Measurements from ENCODE around the gene DISC1. TPM values are rescaled to one million over a fixed set of nuclear protein-coding genes. Genes with fewer than 3 reads are reported as not detected.

The DISC1 gene
- total RNA-seq, 1 experiment from 2014 or later = 2.1 TPM

DNA sequence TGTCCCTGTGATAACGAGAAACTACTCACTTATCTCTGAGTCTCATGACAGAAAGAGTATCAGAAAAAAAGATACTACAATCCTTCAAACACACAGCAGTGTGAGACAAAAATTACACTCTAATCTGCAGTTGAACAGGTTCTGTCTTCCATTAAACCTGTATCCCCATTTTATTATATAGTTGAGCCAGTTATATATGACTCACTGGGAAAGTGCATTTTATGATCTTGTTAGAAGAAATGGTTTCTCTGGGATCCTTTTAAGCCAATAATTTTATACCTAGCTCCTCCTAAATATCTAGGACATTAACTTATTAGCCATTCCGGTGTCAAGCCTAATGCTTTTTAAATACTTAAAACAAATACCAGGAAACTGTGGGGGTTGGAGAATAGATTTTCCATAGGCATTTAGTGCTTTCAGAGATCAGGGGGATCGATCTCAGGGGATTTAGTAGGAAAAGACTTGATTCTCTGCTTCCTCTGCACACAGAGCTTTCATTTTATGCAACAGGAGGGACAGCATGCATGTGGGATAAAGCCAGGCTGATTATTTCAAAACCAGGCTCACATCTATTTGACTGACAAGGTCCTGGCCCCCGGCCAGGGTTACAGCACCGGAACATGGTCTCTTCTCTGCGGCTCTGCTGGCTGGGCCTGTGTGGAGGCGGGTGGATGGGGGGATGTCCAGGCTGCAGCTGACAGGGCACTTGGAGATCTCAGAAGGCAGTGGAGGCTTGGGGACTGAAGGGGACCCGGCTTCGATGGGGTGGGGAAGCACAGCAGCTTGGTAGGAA is 310.6 kb downstream of the DISC1 start:
- peak; percentile 73 for DNase-seq (ENCODE audit: unreplicated experiment)
- POLR2A ChIA-PET = interaction anchor here (1.0 to 1.3 kb wide), 5 partner anchors 9 to 644 kb away, joined by 3 to 4 read pairs (median 3); no protein-coding TSS in a partner anchor
- CTCF ChIA-PET = interaction anchor here (0.9 to 1.4 kb wide), 4 partner anchors 29 to 71 kb away, joined by 3 to 4 read pairs (median 4); no protein-coding TSS in a partner anchor
- no peak overlapping the region for H3K4me3 Mint-ChIP-seq (ENCODE audit: unreplicated experiment)
- H3K27me3 Mint-ChIP-seq (ENCODE audit: insufficient read depth, unreplicated experiment) = no peaks in the 10 kb centered on the region
- intact Hi-C loops (cut with micrococcal nuclease) = no loop called here
- BruUV-seq (replicated peaks) = no TSS peak
- H3K9me3 Mint-ChIP-seq (ENCODE audit: unreplicated experiment) = no peaks in the 10 kb centered on the region
- TF ChIP-seq, protein P1, sequence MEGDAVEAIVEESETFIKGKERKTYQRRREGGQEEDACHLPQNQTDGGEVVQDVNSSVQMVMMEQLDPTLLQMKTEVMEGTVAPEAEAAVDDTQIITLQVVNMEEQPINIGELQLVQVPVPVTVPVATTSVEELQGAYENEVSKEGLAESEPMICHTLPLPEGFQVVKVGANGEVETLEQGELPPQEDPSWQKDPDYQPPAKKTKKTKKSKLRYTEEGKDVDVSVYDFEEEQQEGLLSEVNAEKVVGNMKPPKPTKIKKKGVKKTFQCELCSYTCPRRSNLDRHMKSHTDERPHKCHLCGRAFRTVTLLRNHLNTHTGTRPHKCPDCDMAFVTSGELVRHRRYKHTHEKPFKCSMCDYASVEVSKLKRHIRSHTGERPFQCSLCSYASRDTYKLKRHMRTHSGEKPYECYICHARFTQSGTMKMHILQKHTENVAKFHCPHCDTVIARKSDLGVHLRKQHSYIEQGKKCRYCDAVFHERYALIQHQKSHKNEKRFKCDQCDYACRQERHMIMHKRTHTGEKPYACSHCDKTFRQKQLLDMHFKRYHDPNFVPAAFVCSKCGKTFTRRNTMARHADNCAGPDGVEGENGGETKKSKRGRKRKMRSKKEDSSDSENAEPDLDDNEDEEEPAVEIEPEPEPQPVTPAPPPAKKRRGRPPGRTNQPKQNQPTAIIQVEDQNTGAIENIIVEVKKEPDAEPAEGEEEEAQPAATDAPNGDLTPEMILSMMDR (IDR thresholded peaks at IDR 0.05; ENCODE audit: unreplicated experiment) = no peak
- peaks cover 21% of the 10 kb centered on the region for H3K4me1 Mint-ChIP-seq (ENCODE audit: insufficient read depth, unreplicated experiment)
- H3K36me3 Mint-ChIP-seq (ENCODE audit: insufficient read depth, unreplicated experiment) = no peaks in the 10 kb centered on the region
- H3K27ac Mint-ChIP-seq (ENCODE audit: low read depth, unreplicated experiment) = no peak overlapping the region

DNA sequence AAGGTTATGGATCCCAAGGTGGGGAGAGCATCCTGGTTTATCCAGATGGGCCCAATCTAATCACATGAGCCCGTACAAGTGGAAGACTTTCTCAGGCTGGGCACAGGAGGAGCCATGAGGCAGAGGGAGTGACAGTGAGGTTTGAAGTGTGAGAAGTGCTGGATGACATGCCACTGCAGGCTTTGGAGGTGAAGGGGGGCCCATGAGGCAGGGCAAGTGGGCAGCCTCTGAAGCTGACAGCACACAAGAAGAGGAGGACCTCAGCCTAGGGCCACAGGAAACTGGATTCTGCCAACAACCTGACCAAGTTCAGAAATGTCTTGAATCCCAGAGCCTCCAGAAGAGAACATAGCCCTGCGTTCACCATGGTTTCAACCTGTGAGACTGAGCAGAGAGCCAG is 311.6 kb downstream of the DISC1 start:
- BruUV-seq (replicated peaks) = no TSS peak
- H3K4me1 Mint-ChIP-seq (ENCODE audit: insufficient read depth, unreplicated experiment) = peaks cover 21% of the 10 kb centered on the region
- no peak for DNase-seq (ENCODE audit: unreplicated experiment)
- no peaks in the 10 kb centered on the region for H3K27me3 Mint-ChIP-seq (ENCODE audit: insufficient read depth, unreplicated experiment)
- no peaks in the 10 kb centered on the region for H3K9me3 Mint-ChIP-seq (ENCODE audit: unreplicated experiment)
- intact Hi-C loops (cut with micrococcal nuclease) = no loop called here
- ChIA-PET POLR2A (interaction anchor here (2.5 kb wide), 1 partner anchor 8 kb away, joined by 6 read pairs; no protein-coding TSS in a partner anchor), CTCF (interaction anchor here (0.6 to 5.5 kb wide), 3 partner anchors 7 to 71 kb away, joined by 3 to 28 read pairs (median 3); no protein-coding TSS in a partner anchor)
- TF ChIP-seq, protein P1 (IDR thresholded peaks at IDR 0.05; ENCODE audit: unreplicated experiment) = no peak
- H3K36me3 Mint-ChIP-seq (ENCODE audit: insufficient read depth, unreplicated experiment) = no peaks in the 10 kb centered on the region
- no peak overlapping the region for H3K4me3 Mint-ChIP-seq (ENCODE audit: unreplicated experiment)
- no peak overlapping the region for H3K27ac Mint-ChIP-seq (ENCODE audit: low read depth, unreplicated experiment)

DNA sequence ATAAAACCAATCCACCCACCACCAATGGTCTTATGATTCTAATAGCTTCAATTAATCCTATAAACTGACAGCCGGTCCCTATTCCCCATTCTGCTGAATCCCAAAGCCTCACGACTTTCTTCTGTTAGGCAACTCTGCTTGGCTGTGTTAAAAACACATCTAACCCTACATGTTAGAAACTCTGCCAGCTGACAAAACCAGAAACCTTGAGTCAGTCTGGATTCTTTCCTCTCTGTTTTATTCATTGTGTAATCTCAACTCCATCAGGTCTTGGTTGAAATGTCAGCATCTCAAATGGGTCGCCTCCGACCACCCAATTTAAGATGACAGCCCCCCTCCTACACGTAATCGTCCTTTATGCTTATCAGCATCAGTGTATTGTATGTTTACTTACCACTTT is 312.1 kb downstream of the DISC1 start:
- H3K27me3 Mint-ChIP-seq (ENCODE audit: insufficient read depth, unreplicated experiment) = no peaks in the 10 kb centered on the region
- CTCF ChIA-PET = interaction anchor here (0.6 to 5.5 kb wide), 4 partner anchors 7 to 72 kb away, joined by 3 to 28 read pairs (median 4); no protein-coding TSS in a partner anchor
- H3K4me1 Mint-ChIP-seq (ENCODE audit: insufficient read depth, unreplicated experiment) = peaks cover 21% of the 10 kb centered on the region
- no peak overlapping the region for H3K27ac Mint-ChIP-seq (ENCODE audit: low read depth, unreplicated experiment)
- no TSS peak for BruUV-seq (replicated peaks)
- no peaks in the 10 kb centered on the region for H3K36me3 Mint-ChIP-seq (ENCODE audit: insufficient read depth, unreplicated experiment)
- H3K9me3 Mint-ChIP-seq (ENCODE audit: unreplicated experiment) = no peaks in the 10 kb centered on the region
- peak; percentile 43 for DNase-seq (ENCODE audit: unreplicated experiment)
- intact Hi-C loops (cut with micrococcal nuclease) = no loop called here
- TF ChIP-seq, protein P1 (IDR thresholded peaks at IDR 0.05; ENCODE audit: unreplicated experiment) = no peak
- POLR2A ChIA-PET = interaction anchor here (0.6 to 2.5 kb wide), 2 partner anchors 9 to 328 kb away, joined by 3 to 6 read pairs; no protein-coding TSS in a partner anchor
- H3K4me3 Mint-ChIP-seq (ENCODE audit: unreplicated experiment) = no peak overlapping the region

DNA sequence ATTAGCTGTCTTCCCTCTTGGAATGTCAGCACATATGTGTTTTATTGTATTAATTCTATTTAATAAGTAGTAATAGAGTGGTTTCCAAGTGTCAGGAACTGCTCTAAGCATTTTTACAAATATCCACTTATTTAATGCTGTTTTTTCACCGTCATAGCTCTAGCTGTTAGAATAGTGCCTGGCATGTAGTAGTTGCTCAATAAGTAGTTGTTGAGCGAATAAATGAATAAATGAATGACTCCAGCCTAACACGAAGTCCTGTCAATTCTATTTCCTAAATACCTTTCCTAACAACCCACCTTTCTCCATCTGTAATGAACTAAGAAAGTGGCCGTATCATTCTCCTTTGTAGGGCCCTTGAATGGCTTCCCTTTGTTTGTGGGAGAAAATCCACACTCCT is 312.5 kb downstream of the DISC1 start:
- ChIA-PET CTCF (interaction anchor here (0.6 to 5.5 kb wide), 2 partner anchors 8 to 73 kb away, joined by 4 to 28 read pairs; no protein-coding TSS in a partner anchor), POLR2A (interaction anchor here (0.6 to 2.5 kb wide), 2 partner anchors 9 to 328 kb away, joined by 3 to 6 read pairs; no protein-coding TSS in a partner anchor)
- Mint-ChIP-seq H3K4me1 (ENCODE audit: insufficient read depth, unreplicated experiment) (peaks cover 21% of the 10 kb centered on the region), H3K4me3 (ENCODE audit: unreplicated experiment) (no peak overlapping the region), H3K27ac (ENCODE audit: low read depth, unreplicated experiment) (no peak overlapping the region), H3K9me3 (ENCODE audit: unreplicated experiment) (no peaks in the 10 kb centered on the region), H3K27me3 (ENCODE audit: insufficient read depth, unreplicated experiment) (no peaks in the 10 kb centered on the region), H3K36me3 (ENCODE audit: insufficient read depth, unreplicated experiment) (no peaks in the 10 kb centered on the region)
- BruUV-seq (replicated peaks) = no TSS peak
- intact Hi-C loops (cut with micrococcal nuclease) = no loop called here
- TF ChIP-seq, protein P1 (IDR thresholded peaks at IDR 0.05; ENCODE audit: unreplicated experiment) = no peak
- DNase-seq (ENCODE audit: unreplicated experiment) = no peak

Measured in MCF 10A (cell line).